IPS-11a (cell line): ENCODE measurements around the gene B9D1.
"Not testable (repeated sequence)": the region's sequence is repeated elsewhere in the genome, so short reads cannot be mapped to it uniquely, and the experiment has no call there.

Experiments used
- H3K4me3 ChIP-seq: one replicate; pipeline ENCODE4 v1.5.1; 2013; ENCODE audit warnings: low read depth, low read length, control low read depth

Gene B9D1

GRCh38 chr17:19361326-19361725, 1.2 kb downstream of the B9D1 start:
- no peak overlapping the region for H3K4me3 ChIP-seq

- H3K4me3 ChIP-seq = no peak overlapping the region
Observed at GRCh38 chr17:19360772-19361171, 1.8 kb downstream of the B9D1 start.

GRCh38 chr17:19359856-19360255, 2.7 kb downstream of the B9D1 start:
- H3K4me3 ChIP-seq = no peak overlapping the region

DNA sequence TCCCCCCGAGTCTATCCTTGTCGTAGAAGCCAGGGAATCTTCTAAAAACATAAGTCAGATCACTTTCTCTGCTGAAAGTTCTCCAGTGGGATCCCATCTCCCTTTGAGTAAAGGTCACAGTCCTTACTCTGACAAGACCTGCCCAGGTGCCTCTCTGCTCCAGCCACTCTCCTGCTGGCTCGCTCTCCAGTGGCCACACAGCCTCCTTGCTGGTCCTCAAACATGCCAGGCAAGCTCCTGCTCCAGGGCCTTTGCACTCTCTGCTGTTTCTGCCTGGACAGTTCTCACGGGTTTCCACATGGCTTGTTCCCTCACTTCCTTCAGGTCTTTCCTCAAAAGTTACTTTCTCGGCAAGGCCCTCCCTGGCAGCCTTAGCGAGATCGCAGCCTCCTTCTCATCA, 3.4 kb downstream of the B9D1 start:
- no peak overlapping the region for H3K4me3 ChIP-seq

GRCh38 chr17:19357761-19358160, 4.8 kb downstream of the B9D1 start:
- no peak overlapping the region for H3K4me3 ChIP-seq

DNA sequence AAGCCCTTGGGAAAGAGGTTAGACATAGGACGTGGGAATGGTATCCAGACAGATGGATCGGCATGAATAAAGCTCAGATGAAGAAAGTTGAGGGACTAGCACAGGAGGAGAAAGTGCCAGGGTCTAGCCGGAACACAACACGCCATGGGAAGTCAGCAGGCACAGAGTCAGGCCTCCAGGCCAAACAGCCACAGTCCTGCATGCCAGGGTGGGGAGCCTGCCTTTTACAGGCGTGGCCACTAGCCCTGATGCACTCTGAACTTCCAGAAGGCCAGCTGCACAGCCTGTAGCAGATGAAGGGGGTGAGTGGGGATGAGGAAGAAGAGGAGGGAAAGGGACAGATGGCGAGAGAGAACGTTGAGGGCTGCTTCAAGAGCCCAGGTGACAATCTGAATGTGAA, 5.2 kb downstream of the B9D1 start:
- H3K4me3 ChIP-seq = no peak overlapping the region

DNA sequence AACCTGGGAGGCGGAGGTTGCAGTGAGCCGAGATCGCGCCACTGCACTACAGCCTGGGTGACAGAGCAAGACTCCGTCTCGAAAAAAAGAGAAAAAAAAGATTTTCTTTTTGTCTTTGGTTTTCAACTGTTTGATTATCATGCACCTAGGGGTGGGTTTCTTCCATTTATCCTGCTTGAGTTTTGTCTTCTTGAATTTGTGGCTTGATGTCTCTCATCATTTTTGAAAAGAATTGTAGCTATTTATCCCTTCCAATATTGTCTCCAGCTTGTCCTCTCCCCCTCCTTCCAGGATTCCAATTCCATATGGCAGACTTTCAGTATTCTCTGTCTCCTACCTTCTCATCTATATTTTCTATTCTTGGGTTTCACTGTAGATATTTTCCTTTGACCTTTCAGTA, 7.8 kb downstream of the B9D1 start:
- H3K4me3 ChIP-seq = no peak overlapping the region

- not testable (repeated sequence) for H3K4me3 ChIP-seq
Observed at GRCh38 chr17:19353401-19353800, 9.1 kb downstream of the B9D1 start.

- no peak overlapping the region for H3K4me3 ChIP-seq
Observed at GRCh38 chr17:19348806-19349205, 13.7 kb downstream of the B9D1 start.

DNA sequence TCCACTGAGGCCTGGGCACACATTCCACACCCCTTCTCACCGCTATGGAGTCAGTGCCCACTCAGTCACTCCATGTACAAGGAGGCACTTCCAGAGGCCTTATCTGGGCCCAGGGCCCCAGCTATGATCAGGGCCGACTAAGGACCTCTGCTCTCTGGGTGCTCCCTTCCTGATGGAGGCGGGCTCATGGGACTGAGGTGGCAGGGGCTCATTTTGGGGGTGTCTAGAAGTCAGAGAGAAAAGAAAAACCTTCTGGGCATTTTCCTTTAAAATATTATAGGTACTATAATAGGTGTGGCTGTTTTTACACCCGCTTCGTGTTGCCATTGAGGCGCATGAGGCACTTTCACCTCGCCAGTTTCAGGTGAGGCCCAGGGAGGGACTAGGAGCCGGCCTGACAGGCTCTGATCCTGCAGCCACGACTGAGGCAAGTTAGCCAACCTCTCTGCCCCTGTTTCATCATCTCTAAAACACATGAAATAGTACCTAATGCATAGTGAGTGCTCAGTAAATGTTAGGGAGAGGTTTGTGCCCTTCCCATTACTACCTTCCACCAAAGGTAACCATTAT, 14.4 kb downstream of the B9D1 start:
- H3K4me3 ChIP-seq = no peak overlapping the region

- H3K4me3 ChIP-seq = no peak overlapping the region
Observed at GRCh38 chr17:19347323-19348080, 15.0 kb downstream of the B9D1 start.

- no peak overlapping the region for H3K4me3 ChIP-seq
Observed at GRCh38 chr17:19346351-19347255, 15.9 kb downstream of the B9D1 start.

- no peak overlapping the region for H3K4me3 ChIP-seq
Observed at GRCh38 chr17:19345486-19346350, 16.8 kb downstream of the B9D1 start.

- no peak overlapping the region for H3K4me3 ChIP-seq
Observed at GRCh38 chr17:19345067-19345460, 17.5 kb downstream of the B9D1 start.

DNA sequence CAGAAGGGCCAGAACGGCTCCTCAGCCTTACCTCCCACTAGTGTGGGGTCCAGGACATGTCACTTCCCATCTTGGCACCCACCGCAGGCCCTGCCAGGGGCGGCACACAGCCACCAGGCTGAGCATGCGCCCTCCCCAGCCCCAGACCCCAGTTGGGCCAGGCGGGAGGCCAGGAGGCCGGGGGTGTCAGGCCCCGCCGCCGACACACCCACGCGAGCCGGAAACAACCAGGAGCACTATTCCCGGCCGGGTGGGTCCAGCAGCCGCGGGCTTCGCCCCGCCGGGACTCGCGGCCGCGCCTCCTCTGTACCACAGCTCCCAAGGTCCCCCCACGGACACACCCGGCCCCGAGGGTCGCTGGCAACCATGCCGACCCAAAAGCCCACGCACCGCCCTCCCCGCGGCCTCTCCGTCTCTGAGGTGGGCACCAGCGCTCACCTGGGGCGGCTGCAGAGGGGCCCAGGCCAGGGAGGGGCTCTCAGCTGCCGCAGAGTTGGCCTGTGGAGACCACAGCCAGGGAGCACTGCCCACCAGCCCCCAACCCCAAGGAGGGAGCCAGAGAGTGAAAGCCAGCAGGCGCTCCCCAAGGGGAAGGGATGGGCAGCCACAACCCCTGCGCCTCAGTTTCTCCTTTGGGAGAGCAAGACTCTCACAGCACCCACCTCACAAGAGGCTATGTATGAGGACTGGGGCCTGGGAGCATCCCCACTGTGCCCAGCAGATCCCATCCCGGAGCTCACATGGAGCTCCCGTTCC, 18.0 kb downstream of the B9D1 start:
- H3K4me3 ChIP-seq = no peak overlapping the region

- H3K4me3 ChIP-seq = no peak overlapping the region
Observed at GRCh38 chr17:19343671-19344151, 18.8 kb downstream of the B9D1 start.

GRCh38 chr17:19343256-19343630, 19.3 kb downstream of the B9D1 start:
- H3K4me3 ChIP-seq = no peak overlapping the region

- no peak overlapping the region for H3K4me3 ChIP-seq
Observed at GRCh38 chr17:19342611-19343255, 19.8 kb downstream of the B9D1 start.
